Coronary artery (tissue), 2 donors: Measurements from ENCODE around the gene MYB.
"Not testable (repeated sequence)": the region's sequence is repeated elsewhere in the genome, so short reads cannot be mapped to it uniquely, and the experiment has no call there.

Experiments used
- DNase-seq: peaks from one replicate; pipeline ENCODE4 v3.0.0-alpha.2; 2017; ENCODE audit warnings: low spot score
- H3K27ac ChIP-seq, 2 donors: fragments of 200-600 bp; sonication (generic); one replicate each; pipeline ENCODE4 v1.5.1; 2016 to 2019
- H3K4me3 ChIP-seq: fragments of 200-600 bp; sonication (generic); 2 replicates; pipeline ENCODE4 v1.5.1; 2016; ENCODE audit warnings: mild to moderate bottlenecking, moderate library complexity
- CTCF ChIP-seq: fragments of 200-600 bp; sonication (generic); IDR thresholded peaks from one replicate; pipeline ENCODE4 v1.5.1; 2019; ENCODE audit warnings: antibody characterized with exemption

Gene MYB

DNA sequence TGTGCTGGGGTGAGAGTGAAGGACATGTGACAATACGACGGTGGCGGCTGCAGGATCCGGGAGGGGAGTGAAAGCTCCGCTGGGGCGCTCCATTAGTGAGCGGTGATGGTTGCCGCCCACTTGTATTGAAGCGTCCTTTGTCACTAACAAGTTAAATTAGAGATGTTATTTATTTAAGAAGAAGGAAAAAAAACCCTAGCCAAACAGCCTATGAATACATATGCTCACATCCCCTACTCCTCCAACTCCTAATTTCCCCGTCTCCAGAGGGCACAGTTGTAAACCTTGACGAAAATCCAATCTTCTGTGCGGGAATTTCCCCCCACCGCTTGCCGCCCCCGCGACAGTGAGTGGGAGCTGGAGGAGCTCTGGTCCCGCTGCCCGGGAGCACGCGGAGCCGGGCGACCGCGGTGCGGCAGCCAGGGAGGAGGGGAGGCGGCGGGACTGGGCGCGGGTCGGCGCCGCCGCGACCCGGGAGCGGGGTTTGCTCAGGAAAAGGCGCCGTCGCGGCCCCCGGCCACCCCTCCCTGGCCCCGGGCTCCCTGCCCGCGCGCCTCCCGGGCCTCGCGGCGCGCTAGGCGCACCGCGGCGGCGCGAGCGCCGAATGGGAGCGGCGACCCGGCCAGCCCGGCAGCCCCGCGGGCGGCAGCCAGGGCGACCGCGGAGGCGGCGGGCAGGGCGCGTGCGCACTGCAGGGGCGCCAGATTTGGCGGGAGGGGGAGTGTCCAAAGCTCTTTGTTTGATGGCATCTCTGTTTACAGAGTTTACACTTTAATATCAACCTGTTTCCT is at the start of gene MYB:
MYB (plus strand) TSS at position 767 of the 791 bp plus-strand sequence. CDS start 206 bp downstream, outside the sequence.
- Histone ChIP-seq H3K4me3 (peak within 1 kb of the TSS; percentile 76), H3K27ac (no peak within 1 kb of the TSS)
- TF ChIP-seq CTCF = no peak
- DNase-seq = no peak

DNA sequence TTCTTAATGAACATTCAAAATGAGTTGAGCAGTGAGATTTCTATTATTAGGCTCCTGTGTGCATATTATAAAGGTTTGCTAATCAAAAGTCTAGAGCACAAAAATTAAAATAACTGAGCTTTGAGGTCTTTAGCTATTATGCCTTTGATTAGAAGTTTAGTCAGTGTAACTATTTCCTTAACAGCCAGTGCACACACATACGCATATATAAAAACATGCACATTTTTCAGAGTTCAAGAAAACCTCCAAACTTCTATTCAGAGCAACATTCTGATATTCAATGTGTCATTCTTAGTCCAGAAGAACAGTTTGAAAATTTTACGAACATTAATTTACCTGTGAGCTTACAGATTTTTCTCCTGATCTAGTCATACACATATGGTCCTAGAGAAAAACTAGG is 48.3 kb upstream of the MYB start:
- DNase-seq = no peak
- TF ChIP-seq CTCF = no peak
- Histone ChIP-seq H3K27ac (no peak overlapping the region), H3K4me3 (no peak overlapping the region)

GRCh38 chr6:135135835-135136234 is 45.3 kb upstream of the MYB start:
- DNase-seq = no peak
- no peak overlapping the region for H3K27ac ChIP-seq
- no peak overlapping the region for H3K4me3 ChIP-seq
- no peak for TF ChIP-seq CTCF

DNA sequence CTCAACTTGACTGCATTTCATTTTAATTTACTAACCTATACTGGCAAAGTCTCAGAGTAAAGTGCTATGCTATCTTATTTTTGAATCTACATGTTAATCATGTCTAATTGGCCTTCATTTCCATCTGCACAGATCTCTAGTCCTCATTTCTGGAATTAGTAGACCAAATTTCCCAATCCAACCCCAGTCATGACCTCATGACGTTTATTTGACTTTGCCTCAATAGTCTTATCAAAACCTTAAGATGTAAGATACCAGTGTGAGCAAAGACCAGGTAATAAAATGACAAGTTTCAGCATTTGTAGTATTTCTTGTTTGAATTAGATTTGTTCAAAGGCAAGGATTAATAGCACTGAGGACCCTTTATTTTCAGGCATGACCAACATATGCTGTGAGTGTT is 43.3 kb upstream of the MYB start:
- no peak overlapping the region for H3K4me3 ChIP-seq
- H3K27ac ChIP-seq = no peak overlapping the region
- TF ChIP-seq CTCF = no peak
- no peak for DNase-seq

DNA sequence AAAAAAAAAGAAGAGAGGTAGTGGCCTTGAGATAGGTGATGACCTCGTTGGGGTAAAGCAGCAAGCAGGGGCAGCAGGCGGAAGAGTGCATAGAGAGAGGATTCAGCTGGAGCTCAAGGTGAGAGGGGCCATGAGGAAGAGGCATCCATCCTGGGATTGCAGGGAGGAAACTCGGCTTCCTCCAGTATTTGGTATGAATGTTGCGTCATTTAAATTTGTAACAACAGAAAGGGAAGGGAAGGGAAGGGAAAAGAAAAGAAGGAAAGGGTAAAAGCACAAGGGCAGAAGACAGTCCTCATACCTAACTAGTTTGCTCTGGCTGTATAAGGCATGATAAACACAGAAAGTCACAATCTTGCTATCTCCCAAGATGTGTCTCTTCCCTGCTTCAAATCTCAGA is 39.9 kb upstream of the MYB start:
- Histone ChIP-seq H3K27ac (no peak overlapping the region), H3K4me3 (no peak overlapping the region)
- DNase-seq = no peak
- TF ChIP-seq CTCF = no peak

DNA sequence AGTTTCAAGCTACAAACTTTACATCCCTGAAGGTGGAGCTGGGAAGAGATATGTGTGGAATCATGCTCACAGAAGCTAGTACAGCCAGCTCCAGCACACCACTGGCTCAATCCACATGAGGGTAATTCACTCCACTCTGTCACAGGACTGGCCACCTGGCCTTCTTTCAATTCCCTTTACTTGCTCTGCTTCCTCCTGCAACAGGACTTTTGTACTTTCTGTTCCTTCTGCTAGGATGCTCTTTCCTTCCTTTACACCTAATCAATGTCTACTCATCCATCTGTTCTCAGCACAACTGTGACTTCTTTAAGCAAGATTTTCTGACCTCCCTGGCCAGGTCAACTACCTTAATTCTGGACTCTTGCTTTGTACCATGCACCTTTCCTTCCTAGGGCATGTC is 39.4 kb upstream of the MYB start:
- no peak overlapping the region for H3K27ac ChIP-seq
- no peak for TF ChIP-seq CTCF
- H3K4me3 ChIP-seq = no peak overlapping the region
- DNase-seq = no peak

DNA sequence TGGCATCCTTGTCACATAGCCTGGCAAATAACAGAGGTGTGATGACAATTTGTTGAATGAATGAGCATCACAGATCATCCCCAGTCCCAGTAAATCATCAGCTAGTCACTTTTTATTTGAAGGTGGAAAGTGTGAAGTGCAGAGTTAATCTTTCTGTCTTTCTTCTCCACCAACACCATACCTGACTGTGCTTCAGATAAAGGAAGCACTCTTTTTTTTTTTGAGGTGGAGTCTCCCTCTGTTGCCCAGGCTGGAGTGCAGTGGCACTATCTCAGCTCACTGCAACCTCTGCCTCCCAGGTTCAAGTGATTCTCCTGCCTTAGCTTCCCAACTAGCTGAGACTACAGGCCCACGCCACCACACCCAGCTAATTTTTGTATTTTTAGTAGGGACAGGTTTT is 38.9 kb upstream of the MYB start:
- not testable (repeated sequence) for H3K4me3 ChIP-seq, H3K27ac ChIP-seq, DNase-seq
